ENCODE results near the gene TMEM72.

TMEM72 gene

DNA sequence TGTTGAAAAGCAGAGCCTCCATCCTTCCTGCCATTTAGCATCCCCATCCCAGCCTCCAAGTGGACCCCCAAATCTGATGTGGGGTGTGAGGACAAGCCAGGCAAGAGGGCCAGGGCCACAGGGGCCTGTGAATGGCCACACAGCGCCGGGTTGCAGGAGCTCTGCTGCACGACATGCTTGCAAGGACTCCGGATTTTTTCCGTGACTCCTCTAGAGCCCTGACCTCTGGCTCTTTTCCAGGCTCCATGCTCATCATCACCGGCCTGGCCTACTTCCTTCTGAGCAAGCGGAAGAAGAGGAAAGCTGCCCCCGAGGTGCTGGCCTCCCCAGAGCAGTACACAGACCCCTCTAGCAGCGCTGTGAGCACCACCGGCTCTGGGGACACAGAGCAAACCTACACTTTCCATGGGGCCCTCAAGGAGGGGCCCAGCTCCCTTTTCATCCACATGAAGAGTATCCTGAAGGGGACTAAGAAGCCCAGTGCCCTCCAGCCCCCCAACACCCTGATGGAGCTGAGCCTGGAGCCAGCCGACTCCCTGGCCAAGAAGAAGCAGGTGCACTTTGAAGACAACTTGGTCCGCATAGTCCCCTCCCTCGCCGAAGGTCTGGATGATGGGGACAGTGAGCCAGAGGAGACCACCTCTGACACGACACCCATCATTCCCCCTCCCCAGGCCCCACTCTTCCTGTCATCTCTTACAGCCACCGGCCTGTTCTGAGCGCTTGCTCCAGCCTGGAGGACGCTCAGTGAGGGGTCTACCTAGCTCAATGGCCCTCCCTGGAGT, 23.5 kb downstream of the TMEM72 start:
- no peak for DNase-seq (ENCODE audit: low read depth)

DNA sequence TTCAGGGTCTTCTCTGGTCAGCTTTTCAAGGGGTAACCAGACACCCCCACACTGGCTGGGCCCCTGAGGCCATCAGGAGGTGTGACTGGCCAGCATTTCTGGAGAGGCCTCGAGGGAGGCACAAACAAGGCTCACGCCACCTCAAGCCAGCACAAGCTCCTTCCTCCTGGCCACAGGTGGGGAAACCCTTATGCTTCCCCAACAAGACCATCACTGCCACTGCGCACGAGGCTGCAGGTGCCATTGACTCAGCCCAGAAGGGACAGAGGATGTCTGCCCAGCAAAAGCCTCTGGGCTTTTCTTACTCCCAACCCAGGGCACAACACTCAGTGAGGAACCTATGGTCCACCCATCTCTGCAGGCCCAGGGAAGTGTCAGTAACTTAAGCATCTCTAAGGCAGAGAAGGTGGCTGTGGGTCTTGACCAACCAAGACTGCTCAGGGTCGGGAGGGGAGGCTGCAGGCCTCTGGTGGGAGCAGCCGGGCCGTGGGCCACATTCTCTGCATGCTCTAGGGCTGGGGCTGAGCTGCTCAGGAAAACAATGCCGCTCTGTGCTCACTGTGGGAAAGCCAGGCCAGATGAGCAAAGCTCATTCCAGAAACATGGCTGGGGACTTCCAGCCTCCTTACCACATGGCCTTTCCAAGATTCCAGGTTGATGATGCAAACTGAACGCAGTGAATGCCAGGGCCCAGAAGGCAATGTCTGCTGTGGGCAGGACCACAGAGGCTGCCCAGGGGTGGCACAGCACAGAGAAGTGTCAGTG, 24.2 kb downstream of the TMEM72 start:
- DNase-seq (ENCODE audit: low read depth), result no peak

DNA sequence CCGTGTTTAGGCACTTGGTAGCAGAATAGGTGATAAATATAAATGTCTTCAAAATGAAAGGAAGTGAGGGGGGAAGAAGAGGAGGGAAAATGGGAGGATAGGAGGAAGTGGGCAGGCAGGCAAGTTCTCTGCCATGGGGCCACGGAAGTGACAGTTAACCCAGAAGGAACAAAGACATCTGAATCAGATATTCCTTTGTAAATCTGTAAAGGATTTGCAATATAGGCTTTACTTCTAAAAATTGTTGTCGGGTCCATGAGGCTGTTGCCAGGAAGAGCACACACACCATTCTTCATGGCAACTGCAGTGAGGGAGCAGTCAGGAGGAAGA, 24.8 kb downstream of the TMEM72 start:
- no peak for DNase-seq (ENCODE audit: low read depth)

DNA sequence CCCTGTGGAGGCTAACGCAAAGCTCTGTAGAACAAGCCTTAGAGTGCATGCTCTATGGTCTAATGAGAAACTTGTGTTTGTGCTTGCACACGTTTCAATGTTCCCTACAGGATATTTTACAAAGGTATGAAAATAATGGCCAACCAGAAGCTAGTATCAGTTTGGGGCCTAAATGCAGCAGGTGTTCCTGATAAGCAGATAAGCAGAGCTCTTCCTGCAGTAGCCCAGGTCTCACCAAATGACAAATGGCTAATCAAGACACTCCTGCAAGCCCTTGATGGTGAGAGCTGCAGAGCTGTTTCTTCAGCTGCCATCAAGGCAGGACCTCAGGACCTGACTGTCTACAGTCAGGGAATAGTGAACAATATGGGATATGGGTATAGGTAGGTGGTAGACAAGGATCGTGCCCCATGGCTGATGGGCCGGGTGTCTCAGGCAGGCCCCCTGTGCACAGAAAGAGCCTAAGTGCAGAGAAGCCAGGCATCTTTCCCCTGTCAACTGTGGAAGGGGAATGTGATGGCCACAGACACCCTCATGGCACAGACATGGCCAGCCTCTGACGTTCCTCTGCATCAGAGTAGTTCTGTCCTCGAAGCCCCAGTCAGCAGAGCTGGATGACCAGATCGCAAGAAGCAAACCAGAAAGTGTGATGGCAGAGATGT, 25.3 kb downstream of the TMEM72 start:
- no peak for DNase-seq (ENCODE audit: low read depth)

DNA sequence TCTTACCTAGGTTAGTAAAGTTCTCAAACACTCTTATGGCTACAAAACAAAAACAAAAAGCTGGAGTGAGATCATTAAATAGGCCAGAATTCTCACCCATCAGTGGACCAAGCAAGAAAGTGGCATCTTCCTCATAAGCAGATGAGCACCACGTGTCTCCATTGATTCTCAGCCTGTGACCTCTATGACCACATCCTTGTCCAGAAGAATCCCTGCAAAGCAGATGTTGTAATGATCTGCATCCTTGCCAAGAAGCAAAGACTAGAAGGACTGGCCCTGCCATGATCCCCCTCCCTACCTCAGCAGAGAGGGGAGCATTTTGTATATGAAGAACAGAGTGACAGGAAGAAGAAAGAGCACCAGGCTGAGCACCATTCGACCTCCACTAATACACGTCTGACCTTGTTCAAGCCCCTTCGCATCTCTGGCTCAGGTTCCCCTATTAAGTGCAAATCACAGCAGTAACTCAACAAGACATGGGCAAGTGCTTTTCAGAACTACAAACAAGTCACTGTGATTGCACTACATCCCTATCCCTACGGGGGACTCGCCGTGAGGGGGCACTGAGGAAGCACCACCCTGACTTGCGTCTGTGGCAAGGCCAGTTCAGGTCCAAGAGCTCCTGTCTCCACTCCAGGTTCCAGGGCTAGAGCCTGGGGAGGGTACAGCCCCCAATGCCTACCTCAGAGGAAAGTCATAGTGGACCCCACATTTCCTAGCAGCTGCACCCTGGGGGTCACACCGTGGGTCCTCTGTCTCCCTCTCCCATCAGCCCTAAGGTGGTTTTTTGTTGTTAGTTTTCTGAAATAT, 26.3 kb downstream of the TMEM72 start:
- DNase-seq (ENCODE audit: low read depth), result no peak

DNA sequence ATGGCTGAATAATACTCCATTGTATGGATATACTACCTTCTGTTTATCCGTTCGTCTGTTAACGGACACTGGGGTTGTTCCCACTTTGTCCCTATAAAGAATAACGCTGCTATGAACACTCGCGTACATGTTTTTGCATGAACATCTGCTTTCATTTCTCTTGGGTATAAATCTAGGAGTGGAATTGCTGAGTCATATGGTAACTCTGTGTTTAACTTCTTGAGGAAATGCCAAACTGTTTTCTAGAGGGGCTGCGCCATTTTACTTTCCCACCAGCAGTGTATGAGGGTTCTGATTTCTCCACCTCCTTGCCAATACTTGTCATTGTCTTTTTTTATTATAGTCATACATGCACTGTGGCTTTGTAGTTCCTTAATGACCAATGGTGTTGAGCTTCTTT, 27.8 kb downstream of the TMEM72 start:
- DNase-seq (ENCODE audit: low read depth), result no peak

DNA sequence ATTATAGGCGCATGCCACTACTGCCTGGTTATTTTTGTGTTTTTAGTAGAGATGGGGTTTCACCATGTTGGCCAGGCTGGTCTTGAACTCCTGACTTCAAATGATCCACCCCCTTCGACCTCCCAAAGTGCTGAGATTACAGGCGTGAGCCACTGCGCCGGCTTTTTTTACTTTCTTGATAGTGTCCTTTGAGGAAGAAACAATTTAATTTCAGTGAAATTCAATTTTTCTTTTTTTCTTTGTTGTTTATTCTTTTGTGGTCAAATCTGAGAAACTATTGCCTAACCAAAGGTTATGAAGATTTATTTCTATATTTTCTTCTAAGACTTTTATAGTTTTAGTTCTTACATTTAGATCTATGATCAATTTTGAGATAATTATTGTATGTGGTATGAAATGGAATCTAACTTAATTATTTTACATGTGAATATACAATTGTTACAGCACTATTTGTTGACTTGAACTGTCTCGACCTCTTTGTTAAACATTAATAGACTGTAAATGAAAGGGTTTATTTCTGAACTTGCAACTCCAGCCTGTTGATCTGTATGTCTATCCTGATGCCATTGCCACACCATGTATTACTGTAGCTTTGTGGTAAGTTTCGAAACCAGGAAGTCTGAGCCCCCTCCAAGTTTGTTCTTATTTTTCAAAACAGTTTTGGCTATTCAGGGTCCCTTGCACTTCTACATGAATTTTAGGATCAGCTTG, 28.7 kb downstream of the TMEM72 start:
- DNase-seq (ENCODE audit: low read depth), result no peak

DNA sequence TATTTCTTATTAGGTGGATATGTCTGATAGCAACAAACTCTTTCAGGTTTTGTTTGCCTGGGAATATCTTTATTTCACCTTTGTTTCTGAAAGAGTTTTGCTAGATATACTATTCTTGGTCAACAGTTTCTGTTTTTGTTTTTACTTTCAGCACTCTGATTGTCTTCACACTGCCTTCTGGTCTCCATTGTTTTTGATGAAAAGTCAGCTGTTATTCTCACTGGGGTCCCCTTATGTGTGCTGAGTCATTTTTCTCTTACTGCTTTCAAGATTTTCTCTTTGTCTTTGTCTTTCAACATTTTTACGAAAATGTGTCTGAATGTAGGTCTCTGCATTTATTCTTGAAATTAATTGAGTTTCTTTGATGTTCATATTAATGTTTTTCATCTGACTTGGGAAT, 33.2 kb downstream of the TMEM72 start:
- no peak for DNase-seq (ENCODE audit: low read depth)

DNA sequence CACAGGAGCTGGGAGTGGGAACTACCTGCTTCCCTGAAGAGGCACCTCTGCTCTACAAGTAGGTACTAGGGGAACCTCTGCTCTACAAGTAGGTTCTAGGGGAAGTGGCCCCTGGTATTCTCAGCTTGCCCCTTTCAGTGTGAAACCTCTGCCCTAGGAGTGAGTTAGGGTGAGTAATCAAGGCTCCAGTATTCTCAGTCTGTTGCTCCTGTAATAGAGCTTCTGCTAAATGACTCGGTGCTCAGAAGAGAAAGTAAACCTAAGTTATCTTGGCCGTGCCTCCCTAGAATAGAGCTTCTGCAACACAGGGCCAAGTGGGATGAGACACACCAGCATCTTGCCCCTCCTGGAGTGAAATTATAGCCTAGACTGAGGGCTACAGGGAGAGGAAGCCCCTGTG, 35.1 kb downstream of the TMEM72 start:
- DNase-seq (ENCODE audit: low read depth), result no peak

DNA sequence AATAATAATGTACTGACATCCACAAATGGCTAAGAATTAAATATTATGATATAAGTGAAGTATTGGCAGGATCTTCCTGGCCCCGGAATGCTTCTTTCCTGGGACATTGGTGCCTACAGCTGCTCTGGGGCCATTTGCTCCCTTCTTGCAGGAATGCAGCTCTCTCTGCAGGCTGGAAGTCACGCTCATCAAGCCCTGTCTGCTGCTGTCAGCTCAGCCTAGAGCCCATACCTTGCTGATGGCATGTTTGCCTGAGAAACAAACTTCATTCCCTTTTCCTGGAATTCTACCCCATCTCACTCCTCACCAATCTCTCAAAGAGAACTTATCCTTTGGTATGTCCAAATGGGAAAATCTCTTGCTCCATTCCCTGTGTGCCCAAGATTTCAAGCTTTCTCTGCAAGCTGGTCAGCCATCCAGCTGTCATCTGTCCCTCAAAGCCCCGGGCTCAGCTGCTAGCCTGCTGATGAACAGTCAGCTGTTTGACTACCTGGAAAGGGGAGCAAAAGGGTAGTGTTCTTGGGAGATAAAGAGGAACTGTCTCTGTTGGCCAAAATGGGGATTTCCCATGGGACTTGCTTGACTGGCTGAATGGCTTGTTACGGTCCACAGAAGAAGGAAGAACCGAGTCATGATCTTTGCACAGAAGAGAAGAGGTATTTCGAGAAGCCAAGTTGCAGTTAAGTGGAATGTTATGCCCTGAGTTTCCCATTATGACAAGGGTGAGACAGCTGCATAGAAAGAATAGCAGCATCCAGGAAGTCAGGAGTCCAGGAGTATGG, 36.4 kb downstream of the TMEM72 start:
- no peak for DNase-seq (ENCODE audit: low read depth)

DNA sequence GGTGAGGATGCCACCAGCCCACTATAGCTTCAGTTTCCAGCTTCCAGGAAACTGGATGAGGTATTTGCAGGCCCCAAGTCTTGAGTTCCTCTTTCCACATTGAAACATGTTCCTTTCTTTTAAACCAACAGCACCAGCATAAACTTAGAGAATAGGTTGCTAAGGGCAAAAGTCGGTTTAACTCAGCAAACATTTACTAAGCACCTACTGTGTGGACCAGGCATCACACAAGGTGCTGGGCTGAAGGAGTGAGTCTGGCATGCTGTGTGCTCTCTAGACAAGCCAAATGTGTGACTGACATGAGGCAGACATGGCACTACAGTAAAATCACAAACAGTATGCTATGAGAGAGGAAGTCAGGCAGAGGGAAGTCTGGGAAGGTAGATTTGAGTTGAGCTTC, 37.5 kb downstream of the TMEM72 start:
- no peak for DNase-seq (ENCODE audit: low read depth)

DNA sequence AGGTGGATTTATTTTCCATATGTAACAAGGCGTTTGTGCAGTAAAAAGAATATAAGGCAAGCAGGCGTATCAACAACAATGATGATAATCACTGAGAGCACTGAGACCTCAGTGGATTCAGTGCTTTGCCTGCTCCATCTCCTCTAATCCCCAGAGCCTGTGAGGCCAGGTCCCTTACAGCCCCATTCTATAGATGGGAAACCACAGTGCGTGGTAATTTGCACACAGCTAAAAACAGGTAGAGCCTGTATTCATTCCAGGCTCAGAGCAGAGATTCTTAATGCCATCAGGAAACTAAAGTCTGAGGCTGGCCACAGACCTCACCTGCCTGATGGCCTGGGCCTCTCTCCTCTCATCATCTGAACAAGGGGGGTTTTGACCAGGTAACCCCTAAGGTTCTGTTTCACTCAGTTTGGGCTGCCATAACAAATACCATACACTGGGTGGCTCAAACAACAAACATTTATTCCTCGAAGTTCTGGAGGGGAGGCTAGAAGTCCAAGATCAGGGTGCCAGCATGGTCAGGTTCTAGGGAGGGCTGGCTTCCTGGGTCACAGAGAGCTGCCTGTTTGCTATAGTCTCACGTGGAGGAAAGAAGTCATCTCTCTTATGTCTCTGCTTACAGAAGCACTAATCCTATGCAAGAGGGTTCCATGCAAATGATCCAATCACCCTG, 38.1 kb downstream of the TMEM72 start:
- no peak for DNase-seq (ENCODE audit: low read depth)

DNA sequence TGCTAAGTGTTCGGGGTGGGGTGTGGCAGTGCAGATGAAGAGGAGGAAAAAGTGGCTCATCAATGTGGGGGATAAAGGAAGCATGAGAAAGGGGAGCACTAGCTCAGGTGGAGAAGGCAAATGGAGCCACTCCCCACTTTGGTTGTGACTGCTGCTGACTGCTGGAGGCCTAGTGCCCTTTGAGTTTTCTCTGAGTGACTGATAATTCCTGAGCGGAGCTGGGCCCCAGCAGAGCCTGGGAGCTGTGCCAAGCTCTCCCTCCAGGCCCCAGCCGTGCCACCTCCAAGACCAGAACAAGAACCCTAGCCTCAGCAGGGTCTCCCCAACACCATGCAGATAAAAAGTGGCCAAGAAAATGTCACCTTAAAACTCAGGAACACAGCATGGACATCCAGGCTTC, 38.8 kb downstream of the TMEM72 start:
- no peak for DNase-seq (ENCODE audit: low read depth)

DNA sequence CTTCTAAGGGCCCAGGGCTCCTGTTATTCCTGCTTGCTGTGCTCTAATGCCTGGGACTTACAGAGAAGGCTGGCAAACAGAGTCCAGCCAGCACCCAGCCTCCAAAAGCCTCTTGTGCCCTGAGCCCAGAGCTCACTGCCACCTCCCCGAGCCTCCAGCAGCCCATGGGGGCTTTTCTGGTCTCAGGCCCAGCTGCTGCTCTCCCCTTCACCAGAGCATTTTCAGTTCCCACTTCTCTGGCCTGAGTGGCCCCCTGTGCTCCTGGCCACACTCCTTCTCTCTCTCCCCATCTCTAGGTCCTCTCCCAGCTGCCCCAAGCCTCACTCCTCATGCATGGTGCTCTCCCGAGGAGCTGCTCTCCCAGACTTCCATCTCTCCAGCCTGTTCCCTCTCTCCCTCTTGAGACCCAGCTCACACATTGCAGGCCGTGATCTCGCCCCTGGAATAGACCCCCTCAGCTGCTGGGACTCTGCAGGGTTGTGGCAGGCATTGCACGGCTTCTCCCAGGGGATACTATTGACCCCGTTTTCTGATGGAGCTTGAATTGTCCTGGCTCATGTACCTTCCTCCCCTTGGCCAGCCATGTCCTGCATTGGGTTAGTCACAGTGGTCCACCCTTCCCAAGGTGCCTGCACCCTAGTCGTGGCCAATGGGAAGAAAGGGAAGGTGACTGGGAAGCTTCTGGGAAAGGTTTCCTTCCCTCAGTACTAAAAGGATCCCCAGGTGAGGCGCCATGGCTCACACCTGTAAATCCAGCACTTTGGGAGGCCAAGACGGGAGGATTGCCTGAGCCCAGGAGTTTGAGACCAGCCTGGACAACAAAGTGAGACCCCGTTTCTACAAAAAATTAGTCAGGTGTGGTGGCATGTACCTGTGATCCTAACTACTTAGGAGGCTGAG, 39.4 kb downstream of the TMEM72 start:
- DNase-seq (ENCODE audit: low read depth), result no peak

DNA sequence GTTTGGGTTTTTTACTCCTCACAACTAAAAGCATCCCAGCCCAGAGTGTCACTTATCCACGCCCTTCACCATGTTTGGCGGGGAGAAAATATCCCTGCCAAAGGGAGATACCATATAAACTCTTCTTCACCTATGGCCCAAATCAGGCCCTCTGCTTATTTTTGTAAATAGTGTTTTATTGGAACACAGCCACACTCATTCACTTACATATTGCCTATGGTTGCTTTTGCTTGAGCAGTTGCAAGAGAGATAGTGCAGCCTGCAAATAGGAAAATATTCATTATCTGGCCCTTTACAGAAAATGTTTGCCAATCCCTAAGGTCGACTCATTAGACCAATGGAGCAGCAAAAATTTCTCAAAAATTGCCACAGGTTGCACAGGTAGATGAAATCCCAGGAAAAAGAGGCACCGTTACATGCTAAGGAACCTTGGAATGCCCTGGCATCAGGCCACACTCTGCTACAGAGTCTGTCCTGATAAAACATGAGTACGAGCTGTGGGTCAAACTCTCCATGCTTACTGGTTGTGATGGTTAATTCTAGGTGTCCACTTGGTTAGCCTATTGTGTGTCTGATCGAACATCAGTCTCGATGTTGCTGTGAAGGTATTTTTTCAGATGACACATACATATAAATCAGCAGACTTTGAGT, 40.6 kb downstream of the TMEM72 start:
- DNase-seq (ENCODE audit: low read depth), result no peak

DNA sequence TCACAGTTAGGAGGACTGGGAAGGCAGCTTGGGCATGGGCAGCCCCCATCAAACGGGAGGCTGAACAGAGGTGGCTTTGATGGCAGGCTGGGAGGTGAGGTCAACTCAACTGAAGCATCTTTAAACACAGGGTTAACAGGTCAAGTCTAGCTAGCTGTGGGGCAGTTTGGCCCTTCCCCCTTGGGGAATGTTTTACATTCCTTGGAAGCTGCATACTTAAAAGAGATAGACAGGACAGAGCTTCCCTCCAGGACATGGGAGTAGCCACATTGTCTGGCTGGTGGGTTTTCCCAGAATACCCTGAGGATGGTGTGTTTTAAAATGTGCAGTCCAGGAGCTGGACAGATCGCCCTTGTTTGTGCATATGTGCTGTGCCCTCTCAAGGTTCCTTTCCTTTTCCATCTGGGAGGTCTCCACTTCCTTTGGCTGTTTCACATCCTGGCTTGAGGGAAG, 41.7 kb downstream of the TMEM72 start:
- DNase-seq (ENCODE audit: low read depth), result no peak

DNA sequence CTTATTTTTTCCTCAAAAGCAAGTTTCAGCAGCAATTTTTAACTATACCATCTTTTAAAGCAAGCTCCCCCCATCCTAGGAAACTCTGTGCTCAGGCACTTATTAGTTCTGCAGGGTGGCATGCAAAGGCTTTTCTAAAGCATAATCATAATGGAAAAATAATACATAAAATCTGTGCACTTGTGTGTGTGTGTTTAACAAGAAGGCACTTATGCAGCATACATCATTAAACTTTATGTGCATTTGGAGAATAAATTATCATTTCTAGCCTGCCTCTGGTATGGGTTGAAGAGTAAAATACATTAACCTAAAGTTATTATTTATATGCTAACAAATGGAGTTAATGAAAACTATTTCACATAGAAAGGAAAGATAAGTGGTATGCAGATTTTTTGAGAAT, 42.9 kb downstream of the TMEM72 start:
- DNase-seq (ENCODE audit: low read depth), result no peak

DNA sequence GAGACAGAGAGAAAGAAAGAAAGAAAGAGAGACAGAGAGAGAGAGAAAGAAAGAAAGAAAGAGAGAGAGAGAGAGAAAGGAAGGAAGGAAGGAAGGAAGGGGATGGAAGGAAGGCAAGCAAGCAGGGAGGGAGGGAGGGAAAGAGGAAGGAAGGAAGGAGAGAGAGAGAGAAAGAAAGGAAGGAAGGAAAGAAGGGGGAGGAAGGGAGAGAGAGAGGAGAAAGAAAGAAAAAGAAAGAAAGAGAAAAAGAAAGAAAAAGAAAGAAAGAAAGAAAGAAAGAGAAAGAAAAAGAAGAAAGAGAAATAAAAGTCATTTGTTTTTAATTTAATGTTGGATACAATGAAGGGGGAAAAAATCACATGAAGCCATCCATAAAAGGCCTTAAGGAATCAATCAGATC, 43.8 kb downstream of the TMEM72 start:
- no peak for DNase-seq (ENCODE audit: low read depth)

All from T follicular helper cell (primary cell).